Measurements from ENCODE around the gene FAM200B.
"Not testable (repeated sequence)": the region's sequence is repeated elsewhere in the genome, so short reads cannot be mapped to it uniquely, and the experiment has no call there.

Gene FAM200B

DNA sequence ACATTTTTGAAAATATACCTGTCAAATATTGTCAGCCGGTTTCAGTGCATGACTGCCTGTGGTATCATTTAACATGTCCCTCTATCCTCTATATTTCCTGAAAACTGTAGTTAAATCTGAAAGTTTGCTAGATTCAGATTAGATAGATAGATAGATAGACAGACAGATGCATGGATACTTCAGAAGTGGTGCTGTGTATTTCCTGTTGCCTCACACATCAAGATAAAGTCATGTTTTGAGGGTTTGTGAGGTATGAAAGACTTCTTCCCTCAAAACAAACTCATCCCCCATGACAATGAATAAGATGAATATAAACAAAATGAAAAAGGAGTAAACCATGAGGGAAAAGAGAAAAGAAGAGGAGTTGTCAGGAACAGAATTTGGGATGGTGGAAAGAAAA is 15.2 kb downstream of the FAM200B start:
- DNase-seq, result no peak

DNA sequence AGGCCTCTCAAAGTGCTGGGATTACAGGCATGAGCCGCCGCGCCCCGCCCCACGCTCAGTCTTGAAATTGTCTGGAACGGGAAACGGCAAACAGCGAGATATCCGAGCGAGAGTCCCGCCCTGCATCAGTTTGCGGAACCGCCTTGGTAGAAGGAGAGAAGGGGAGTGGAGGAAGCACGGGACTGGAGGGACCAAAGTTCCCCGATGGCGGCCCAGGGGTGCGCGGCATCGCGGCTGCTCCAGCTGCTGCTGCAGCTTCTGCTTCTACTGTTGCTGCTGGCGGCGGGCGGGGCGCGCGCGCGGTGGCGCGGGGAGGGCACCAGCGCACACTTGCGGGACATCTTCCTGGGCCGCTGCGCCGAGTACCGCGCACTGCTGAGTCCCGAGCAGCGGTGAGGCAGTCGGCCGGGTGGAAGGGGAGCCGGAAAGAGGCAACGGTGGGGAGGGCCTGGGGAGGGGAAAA is 21.3 kb downstream of the FAM200B start, which contains the start of gene BST1:
BST1 (plus strand) TSS at position 125 of the 463 bp plus-strand sequence; CDS start at position 205, 80 bp downstream.
- peak; percentile 76 for DNase-seq

DNA sequence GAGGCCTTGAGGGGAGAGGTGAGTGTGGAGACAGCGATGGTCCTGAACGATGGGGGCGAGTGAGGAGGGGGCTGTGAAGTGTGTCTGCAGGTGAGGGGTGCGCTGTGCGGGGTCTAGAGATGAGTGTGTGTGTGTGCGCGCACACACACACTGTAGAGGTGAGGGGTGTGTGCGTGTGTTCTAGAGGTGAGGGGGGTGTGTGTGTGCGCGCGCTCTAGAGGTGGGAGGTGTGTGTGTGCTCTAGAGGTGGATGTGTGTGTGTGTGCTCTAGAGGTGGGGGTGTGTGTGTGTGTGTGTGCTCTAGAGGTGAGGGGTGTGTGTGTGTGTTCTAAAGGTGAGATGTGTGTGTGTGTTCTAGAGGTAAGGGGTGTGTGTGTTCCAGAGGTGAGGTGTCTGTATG is 21.8 kb downstream of the FAM200B start:
- DNase-seq, result no peak

DNA sequence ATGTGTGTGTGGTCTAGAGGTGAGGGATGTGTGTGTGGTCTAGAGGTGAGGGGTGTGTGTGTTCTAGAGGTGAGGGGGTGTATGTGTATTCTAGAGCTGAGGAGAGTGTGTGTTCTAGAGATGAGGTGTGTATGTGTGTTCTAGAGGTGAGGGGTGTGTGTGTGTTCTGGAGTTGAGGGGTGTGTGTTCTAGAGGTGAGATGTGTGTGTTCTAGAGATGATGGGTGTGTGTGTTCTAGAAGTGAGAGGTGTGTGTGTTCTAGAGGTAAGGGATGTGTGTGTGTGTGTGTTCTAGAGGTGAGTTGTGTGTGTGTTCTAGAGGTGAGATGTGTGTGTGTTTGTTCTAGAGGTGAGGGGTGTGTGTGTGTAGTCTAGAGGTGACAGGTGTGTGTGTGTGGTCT is 22.5 kb downstream of the FAM200B start:
- DNase-seq, result no peak

- DNase-seq, result no peak
These were observed 25.2 kb downstream of the FAM200B start for GRCh38 chr4:15706646-15707362.

DNA sequence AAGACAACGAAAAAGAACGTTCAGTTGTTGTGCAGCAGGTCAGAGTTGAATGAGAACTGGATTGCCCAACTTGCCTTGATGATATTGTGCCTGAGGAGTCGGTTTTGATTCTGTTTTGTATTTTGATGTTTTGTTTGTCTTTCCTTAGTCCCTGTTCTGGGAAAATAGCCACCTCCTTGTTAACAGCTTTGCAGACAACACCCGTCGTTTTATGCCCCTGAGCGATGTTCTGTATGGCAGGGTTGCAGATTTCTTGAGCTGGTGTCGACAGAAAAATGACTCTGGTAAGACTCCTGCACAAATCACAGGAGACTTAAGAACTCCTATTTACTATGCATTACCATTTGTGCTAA is 25.7 kb downstream of the FAM200B start:
- DNase-seq, result no peak

DNA sequence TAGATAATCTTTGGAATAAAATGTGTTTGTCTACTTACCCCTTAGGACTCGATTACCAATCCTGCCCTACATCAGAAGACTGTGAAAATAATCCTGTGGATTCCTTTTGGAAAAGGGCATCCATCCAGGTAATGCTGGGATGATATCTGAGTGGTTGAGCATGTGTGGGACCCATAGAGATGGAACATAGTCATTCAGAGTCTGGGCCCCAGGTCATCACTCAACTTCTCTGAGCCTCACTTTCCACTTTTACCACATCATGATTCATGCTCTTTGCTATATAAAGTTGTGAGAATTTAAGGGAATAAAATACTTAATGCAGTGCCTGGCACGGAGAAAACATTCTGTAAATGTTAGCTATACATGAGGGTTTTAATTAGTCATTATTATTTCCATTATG is 30.1 kb downstream of the FAM200B start:
- peak; percentile 1 for DNase-seq

- DNase-seq, result no peak
These were observed 30.6 kb downstream of the FAM200B start for GRCh38 chr4:15712214-15712613.

- DNase-seq, result no peak
These were observed 32.5 kb downstream of the FAM200B start for GRCh38 chr4:15714141-15714540.

DNA sequence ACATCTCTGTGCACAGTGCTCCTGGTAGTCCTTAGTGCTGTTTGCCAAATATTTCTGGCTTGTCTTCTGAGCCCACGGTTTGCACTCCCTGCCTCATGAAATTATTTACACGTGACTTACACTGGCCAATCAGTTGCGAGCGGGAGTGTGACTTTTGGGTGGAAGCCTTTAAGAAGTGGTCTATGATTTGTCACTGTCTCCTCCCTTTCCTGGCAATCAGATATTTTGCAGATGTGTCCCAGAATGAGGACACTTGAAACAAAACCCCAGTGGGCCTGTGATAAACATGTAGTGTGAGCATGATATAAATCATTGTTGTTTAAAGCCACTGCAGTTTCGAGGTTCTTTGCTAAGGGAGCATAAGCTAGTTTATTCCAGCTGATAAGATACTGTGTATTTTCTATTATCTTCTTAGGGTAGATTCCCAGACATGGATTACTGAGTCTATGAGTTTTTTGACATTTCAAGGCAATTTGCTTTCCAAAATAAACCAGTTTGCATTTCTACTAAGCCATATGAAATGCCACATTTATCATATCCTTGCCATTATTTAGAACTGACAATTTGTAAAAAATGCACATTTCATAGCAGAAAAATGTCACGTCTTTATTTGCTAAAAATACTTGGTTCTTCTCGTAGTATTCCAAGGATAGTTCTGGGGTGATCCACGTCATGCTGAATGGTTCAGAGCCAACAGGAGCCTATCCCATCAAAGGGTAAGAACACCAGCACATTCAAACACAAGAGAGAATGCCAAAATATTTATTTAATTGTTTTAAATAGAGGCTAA is 33.2 kb downstream of the FAM200B start:
- DNase-seq, result no peak

GRCh38 chr4:15716115-15716514 is 34.5 kb downstream of the FAM200B start:
- DNase-seq, result no peak

DNA sequence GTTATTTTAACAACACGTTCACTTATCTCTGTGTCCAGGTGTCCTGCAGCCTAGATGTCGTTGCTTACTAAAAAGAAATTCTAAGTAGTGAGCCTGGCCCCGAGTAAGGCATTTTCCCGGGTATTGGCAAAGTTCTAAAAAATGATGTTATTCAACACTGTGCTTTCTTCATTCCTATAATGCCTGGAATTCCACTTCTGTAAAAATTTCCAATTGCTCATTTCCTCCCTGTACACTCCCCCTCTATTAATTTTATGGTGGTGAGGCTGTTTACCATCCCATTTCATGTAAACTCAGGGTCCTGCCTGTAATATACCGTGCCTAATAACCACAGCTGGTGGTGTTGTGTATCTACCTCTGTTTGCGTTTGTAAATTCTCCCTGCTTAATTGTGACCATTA is 35.5 kb downstream of the FAM200B start:
- no peak for DNase-seq

DNA sequence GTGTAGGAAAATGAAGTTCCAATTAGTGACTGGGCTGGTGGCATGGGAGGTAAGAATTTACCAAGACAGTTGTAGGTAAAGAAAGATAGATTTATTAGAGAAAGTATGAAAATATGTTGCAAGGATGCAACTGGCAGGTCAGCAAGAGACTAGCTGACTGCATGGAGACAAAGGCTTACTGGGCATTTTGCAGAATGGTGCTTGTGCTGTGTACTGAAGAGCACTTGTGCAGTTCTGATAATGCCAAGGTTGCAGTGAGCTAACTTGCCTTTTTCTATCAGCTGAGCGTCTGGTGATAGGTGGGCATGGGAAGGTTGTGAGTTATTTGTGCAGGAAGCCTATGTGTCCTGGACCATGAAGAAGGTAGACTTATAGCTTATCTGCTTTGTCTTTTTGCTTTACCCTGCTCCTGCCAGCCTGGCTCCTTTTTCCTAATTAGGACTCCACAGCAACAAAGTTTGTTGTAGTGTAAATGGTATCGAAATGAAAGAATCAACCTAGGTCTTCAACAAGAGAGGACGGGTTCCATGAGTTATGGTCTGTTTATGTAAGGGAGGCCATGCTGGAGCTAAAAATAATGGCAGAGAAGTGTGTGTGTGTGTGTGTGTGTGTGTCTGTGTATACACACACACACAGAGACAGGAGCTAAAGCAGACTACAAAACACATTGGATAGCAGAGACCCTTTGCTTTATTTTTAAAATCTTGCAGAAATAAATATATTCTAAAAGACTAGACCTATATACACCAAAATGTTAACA is 36.2 kb downstream of the FAM200B start:
- DNase-seq, result no peak

GRCh38 chr4:15718465-15718864 is 36.8 kb downstream of the FAM200B start:
- no peak for DNase-seq

- no peak for DNase-seq
These were observed 37.3 kb downstream of the FAM200B start for GRCh38 chr4:15718959-15719358.

DNA sequence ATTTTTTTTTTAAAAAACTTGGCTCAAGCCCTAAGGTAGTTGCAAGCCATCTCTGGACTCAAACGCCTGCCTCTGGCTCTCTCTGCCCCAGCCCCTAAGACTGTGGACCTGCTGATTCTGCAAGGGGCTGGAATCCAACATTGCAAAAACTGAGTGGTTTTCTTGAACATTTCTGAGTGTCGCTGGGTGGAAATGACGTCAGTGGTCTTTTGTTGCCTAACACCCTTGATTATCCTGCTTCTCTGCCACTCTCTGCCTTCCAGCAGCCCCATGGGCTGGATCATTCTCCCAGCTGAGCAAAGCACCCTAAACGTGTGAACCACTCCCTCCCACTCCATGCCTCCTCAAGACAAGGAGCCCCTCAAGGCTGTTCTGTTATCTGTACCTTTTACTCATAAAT is 37.9 kb downstream of the FAM200B start:
- no peak for DNase-seq

- no peak for DNase-seq
These were observed 39.2 kb downstream of the FAM200B start for GRCh38 chr4:15720851-15721250.

- DNase-seq, result no peak
These were observed 44.0 kb downstream of the FAM200B start for GRCh38 chr4:15725608-15726007.

- no peak for DNase-seq
These were observed 48.4 kb downstream of the FAM200B start for GRCh38 chr4:15729910-15730533.

GRCh38 chr4:15733061-15733460 is 51.4 kb downstream of the FAM200B start:
- not testable (repeated sequence) for DNase-seq

DNA sequence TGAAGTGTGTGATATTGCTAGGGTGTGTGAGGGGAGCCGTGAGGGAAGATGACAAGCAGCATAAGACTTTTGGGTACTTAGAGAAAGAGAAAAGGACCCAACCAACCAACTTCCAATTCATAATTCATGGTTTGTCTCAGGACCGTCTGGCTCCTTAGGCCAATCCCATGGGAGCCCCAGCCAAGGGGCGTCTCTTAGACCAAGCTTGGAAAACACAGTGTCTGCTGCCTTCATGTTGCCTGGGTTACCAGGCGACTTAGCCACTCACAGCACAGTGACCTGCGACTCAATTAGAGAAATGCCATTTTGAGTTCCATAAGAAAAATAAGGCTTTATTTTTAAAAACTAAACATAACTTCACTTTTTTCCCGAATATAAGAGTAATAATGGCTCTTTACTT is 53.9 kb downstream of the FAM200B start:
- no peak for DNase-seq

DNA sequence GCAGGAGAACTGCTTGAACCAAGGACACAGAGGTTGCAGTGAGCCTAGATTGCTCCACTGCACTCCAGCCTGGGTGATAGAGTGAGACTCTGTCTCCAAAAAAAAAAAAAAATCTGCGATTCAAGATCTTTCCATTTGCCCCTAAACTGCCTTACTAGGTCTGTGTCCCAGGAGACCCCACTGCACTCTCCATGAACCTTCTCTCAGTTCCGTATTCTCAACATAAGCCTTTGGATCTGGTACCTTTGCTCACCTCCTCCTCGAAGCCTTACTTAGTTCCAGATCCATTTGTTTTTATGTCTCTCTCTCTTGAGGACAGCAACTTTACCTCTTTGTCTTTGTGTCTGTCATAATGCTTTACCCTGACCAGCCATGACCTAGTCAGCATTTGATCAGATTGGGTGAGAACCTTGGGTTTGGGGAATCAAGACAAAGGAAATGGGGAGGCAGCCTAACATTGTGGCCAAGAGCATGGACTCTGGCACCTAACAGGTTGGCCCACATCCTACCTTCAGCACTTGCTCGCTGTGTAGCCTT is 55.0 kb downstream of the FAM200B start:
- DNase-seq, result no peak

DNA sequence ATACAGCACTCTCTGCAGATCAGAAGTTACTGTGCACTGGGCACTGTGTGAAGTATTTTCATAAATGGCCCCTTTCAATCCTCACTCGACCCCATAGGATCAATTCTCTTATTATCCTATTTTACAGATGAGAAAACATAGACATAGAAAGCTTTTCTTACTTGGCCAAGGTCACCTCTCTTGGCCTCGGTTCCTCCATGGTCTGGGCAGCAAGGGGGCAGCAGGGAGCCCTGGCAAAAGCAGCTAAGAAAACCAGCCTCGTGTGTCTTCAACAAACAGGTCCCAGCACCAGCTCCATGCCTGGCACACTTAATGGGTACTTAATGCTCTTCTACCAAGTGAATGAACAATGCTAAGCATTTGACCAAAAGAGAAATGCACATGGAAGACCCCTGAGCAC is 55.6 kb downstream of the FAM200B start:
- no peak for DNase-seq

Data from islet precursor cell (in vitro differentiated cells).